Left lobe of liver (tissue), 2 donors: ENCODE measurements around the gene HIRIP3. TPM values are rescaled to one million over a fixed set of nuclear protein-coding genes. Genes with fewer than 3 reads are reported as not detected.

Source experiments
- ATAC-seq: fragments of 200-7000 bp; cut with Tn5 transposase; one replicate; pipeline ENCODE4 v1.9.1; 2020; ENCODE audit warnings: mild to moderate bottlenecking, moderate library complexity
- DNase-seq: peaks from one replicate; pipeline ENCODE4 v3.0.0-alpha.2; 2020; ENCODE audit warnings: low spot score
- total RNA-seq: library from RNA; stranded (reverse); gene quantifications from one replicate; pipeline ENCODE4 v1.2.1, GENCODE V29; 2021
- donor health status: DM: no; HTN: no; CAD: no; lungs with moderate emphysema.
- donor health status: DM: no; HTN: yes; CAD: no.

The HIRIP3 gene
- total RNA-seq, 1 donor from 2014 or later = 9.2 TPM

GRCh38 chr16:29986231-29986630 lies 9.2 kb downstream of the HIRIP3 start:
- DNase-seq = no peak

GRCh38 chr16:29985271-29985811 lies 10.1 kb downstream of the HIRIP3 start:
- ATAC-seq (no peak), DNase-seq (no peak)

More at GRCh38 chr16:29986231-29986630, 9.2 kb downstream of the HIRIP3 start:
- no peak for ATAC-seq

DNA sequence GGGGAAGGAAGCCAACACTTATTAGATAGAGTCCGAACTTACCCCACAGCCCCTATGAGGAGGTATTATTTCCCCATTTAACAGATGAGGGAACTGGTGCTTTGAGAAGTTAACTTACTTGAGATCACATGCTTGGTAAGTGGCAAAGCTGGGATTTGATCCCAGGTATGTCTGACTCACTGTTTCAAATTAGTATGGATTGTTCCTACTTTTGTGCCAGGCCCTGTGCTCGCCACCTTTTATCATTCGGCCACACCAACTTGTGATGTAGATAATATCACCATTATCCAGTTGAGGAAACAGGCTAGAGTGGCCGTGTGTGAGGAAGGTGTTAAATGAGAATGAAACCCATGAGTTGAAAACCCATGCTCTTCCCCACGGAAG lies 10.7 kb downstream of the HIRIP3 start:
- DNase-seq (no peak), ATAC-seq (no peak)

DNA sequence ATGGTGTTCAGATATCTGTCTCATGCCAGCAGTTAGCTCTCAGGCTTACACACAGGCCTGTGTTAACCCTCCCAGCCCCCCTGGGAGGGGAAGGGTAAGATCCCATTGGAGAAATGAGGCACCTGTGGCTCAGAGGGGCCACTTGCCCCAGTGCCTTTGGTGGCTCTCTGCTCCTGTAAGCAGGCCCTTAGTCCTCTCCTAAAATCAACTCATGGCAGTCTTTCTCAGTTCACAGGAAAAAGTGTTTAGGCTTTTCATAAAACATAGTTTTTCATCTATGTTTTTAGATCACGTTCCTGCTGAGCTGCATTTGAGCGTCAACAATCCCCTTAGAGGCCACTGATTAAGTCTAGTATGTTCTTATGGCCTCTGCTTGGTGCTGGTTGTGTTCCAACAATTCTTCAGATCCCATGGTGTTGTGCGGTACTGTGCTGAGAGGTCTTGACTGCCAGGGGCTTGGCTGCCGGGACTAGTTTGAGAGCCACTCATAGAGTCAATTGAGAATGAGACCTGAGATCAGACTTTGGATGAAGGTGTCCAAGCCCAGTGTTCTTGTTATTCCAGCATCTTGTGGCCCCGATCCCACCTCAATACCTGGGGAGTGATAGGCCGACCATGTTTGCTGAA lies 11.2 kb downstream of the HIRIP3 start:
- ATAC-seq (no peak), DNase-seq (no peak)

GRCh38 chr16:29983420-29984136 lies 11.8 kb downstream of the HIRIP3 start:
- DNase-seq = no peak
- ATAC-seq = no peak

DNA sequence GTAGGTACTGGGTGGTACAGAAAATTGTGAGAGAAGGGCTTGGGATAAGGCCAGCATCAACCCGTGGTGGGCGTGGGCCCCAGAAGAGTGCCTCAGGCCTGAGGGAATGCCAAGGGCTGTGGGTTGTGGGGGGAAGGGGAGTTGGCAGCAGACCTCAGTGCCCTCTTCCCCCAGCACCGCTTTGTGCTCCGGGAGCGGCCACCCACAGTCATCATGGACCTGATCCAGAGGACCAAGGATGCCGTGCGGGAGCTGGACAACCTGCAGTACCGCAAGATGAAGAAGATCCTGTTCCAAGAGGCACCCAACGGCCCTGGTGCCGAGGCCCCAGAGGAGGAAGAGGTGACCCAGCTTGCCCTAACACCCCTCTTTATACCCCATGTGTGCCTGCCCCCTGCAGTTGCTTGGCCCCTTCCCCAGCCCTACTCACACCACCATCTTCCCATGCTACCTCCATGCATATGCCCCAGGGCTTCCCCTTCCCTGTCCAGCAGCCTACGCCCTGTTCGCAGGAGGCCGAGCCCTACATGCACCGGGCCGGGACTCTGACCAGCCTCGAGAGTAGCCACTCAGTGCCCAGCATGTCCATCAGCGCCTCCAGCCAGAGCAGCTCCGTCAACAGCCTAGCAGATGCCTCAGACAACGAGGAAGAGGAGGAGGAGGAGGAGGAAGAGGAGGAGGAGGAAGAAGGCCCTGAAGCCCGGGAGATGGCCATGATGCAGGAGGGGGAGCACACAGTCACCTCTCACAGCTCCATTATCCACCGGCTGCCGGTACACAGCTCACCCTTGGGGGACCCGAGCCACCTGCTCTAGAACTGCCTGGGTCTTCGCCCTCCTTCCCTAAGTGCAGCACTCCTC lies 12.6 kb downstream of the HIRIP3 start:
- no peak for DNase-seq
- ATAC-seq = no peak

DNA sequence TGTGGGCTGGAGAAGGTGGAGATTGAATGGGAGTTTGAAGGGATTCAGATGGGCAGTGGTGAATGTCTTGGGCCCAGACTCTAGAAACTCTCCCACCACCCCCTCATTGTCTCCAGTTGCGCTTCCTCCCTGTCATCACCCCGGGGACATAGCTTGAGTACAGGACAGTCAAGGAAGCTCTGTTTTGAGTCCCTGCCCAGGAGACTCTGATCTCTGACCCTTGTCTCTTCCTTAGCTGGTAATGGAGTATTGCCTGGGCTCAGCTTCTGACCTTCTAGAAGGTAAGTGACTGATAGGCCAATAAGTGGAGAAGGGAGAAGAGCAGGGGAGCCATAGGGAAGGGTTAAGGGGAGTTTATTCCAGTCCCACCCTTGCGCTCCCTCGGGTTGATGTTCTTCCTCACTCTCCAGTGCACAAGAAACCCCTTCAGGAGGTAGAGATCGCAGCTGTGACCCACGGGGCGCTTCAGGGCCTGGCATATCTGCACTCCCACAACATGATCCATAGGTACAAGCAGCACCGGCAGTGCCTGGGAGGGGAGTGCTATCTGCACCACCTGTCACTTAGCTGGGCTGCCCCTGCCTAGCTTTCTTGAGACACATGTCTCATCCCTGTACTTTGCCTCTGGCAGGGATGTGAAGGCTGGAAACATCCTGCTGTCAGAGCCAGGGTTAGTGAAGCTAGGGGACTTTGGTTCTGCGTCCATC lies 16.7 kb downstream of the HIRIP3 start:
- ATAC-seq (no peak), DNase-seq (no peak)

DNA sequence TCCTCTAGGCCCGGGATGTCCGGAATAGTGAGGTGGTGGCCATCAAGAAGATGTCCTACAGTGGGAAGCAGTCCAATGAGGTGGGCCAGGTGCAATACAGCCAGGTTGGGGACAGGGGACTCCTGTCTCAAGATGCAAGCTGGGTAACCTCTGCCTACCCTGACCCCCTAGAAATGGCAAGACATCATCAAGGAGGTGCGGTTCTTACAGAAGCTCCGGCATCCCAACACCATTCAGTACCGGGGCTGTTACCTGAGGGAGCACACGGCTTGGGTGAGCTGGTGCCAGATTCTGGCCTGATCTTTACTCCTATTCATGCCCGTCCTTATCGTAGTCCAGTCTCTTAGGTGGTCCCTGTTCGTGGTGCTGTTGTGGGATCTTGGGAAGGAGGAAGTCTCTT lies 17.3 kb downstream of the HIRIP3 start:
- DNase-seq = no peak
- no peak for ATAC-seq

DNA sequence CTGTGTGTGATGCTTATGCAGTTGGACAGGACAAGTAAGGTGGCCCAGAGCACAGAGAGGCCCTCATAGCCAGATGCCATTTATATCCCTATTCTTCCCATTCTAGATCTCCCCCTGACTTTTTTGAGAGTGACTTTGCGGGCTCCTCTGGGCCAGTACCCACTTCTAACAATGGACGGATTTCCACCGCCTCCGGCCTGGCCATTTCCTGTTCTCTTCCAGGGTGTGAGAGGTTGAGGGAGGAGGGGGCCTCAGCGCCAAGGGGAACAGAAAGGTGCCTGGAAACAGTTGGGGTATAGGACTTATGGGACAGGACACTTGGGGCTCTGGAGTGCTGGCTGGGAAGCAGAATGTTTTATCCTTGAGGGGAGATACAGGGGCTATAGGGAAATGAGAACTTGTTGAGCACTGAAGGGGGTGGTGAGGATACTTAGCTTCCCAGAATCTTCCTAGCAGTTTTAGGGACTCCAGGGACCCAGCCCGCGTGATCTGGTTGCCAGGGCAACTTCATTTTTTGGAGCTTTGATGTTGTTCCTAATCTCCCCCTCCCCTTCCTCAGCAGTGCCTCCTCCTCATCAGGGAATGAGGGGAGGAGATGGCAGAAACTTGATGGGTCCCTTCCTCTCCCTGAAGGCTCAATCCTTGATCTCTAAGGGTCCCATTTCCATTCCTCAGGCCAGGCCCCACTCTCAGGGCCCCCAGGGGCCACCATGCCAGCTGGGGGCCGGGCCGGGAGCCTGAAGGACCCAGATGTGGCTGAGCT lies 18.2 kb downstream of the HIRIP3 start:
- ATAC-seq (no peak), DNase-seq (no peak)

- no peak for DNase-seq
Observed at GRCh38 chr16:29975811-29976511, 19.5 kb downstream of the HIRIP3 start.

DNA sequence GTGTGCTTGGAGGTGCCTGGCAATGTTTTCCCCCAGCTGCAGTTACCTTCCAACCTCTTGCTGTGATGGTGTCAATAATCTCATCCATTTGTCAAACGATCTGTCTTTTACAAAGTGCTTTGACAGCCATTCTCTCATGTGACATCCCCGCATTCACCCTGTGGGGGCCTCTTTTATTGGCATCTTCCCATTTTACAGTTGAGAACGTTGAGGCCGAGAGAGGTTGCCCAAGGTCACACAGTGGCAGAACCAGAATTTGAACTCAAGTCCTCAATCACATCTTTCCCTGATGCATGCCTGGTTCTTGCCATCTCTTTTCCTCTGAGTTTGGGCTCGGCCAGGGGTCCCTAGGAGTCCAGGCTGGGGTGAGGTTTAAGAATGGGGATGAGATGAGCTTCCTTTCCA lies 20.3 kb downstream of the HIRIP3 start:
- no peak for ATAC-seq
- DNase-seq = no peak

More at GRCh38 chr16:29975811-29976511, 19.5 kb downstream of the HIRIP3 start:
- ATAC-seq = no peak

DNA sequence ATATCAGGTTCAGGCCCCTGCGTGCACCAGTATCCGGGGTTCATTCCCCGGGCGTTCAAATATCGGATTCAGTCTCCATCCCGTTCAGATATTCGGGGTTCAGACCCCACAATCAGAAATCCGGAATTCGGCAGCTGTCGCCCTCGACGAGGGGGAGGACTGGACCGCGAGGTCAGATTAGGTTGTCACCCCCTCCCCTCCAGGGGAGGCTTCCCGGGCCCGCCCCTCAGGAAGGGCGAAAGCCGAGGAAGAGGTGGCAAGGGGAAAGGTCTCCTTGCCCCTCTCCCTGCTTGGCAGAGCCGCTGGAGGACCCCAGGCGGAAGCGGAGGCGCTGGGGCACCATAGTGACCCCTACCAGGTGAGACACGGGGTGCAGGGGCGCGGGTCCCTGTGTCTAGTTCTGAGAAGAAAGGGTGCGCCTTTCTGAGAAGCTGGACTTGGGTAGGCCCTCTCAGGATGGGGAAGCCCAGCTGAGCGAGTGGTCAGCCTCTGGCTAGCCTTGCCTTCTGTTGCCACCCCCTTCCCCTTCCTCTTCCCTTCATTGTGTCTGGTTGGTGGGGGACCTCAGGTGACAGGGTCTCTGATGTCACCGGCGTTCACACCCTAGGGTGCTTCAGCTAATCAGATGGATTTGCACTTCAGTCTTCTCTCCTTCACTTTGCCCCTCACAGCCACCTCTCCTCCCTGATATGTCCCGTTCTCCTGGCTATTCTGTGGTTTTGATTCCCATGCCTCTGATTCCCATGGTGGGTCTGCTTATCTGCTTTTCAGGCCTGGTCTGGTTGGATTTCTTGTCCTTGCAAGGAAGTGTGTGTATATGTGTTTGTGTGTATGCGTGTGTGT lies 20.9 kb downstream of the HIRIP3 start:
- ATAC-seq = no peak
- DNase-seq = no peak

GRCh38 chr16:29973384-29974246 lies 21.8 kb downstream of the HIRIP3 start, which contains the start of gene TAOK2:
TAOK2 (plus strand) TSS chr16:29973868; CDS start chr16:29977773, 3,905 bp downstream.
- peak; percentile 99 for DNase-seq

DNA sequence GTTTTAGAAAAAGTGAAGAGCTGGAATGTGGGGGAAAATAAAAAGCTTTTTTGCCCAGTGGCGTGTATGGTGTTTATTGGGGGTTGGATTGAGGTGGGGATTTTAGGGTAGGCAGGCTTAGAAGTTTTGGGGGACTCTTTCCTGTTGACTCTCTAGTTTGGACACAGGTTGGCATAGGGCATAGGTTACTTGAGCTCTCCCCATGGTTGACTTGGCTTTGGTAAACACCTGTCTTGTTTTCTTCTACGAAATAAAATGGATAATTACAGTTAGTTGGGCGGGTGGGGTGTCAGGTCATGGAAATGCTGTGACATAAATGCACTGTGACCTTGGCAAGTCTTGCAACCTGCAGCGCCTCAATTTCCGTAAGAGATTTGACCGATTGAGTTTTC lies 22.4 kb downstream of the HIRIP3 start:
- DNase-seq = no peak
- ATAC-seq = no peak

More at GRCh38 chr16:29973384-29974246, 21.8 kb downstream of the HIRIP3 start, which contains the start of gene TAOK2:
- ATAC-seq = peak; percentile 98

- DNase-seq (no peak), ATAC-seq (no peak)
Observed at GRCh38 chr16:29972500-29972899, 22.9 kb downstream of the HIRIP3 start.

DNA sequence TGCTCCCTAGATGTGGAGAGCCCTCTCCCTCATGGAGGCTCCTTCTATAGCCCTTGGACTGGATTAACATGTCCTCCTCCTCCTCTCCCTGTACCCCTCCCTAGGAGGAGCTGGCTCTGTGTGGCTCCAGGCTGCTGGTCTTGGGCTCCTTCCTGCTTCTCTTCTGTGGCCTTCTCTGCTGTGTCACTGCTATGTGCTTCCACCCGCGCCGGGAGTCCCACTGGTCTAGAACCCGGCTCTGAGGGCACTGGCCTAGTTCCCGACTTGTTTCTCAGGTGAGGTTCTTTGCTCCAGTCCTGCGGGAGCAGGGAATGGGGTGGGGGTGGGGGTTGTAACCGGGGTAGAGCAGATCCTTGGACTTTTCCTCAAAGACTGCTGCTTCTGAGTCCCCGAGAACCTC lies 24.1 kb downstream of the HIRIP3 start:
- DNase-seq = no peak
- no peak for ATAC-seq

DNA sequence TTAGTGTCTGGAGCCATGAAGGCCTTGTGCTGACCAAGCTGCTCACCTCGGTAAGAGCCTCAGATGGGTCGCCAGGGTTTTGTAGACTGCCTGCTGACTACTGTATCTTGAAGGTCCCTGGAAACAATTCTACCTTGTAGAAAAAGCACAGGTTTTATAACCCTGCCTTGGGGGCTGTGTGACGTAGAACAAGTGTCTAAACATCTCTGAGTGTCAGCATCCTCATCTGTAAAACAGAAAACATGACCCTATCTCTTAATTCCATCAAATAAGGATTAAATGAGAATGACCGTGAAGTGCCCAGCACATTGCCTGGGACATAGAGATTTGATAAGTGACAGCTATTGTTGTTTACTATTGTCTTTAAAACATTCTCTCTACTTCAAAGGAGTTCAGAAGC lies 27.2 kb downstream of the HIRIP3 start:
- DNase-seq (no peak), ATAC-seq (no peak)
